ENCODE results near the gene LRRC26. TPM values are rescaled to one million over a fixed set of nuclear protein-coding genes. Genes with fewer than 3 reads are reported as not detected.

LRRC26 gene
- total and polyA plus RNA-seq, 2 of the 13 experiments (the other 11 are each of a cell fraction or from before 2014, with no cell fraction given) = not detected

GRCh38 chr9:137168904-137169856 is 671 bp downstream of the LRRC26 start (continued):
- no peak for TF ChIP-seq PRDM4 (CRISPR knock-in tag; IDR thresholded peaks at IDR 0.05; ENCODE audit: borderline replicate concordance)

GRCh38 chr9:137168573-137168903 is 1.3 kb downstream of the LRRC26 start:
- FAIRE-seq (no peak), DNase-seq (ENCODE audit: low spot score) (no peak), ATAC-seq (peak; percentile 4; the same call in 2 of the 3 replicates)
- Histone ChIP-seq H3K27me3 (ENCODE audit: control insufficient read depth in 1 of 2, insufficient read depth in 2 of 2, low read length in 2 of 2) (peaks cover 11 to 79% of the 10 kb centered on the region in 2 experiments; a peak in 3 of 5 replicates), H3K4me2 (ENCODE audit: low read depth, low read length) (peak overlapping the region; percentile 76), H3K79me2 (ENCODE audit: insufficient read depth, low read length) (no peaks in the 10 kb centered on the region), H3K4me1 (ENCODE audit: insufficient read depth, low read length) (peaks cover 9% of the 10 kb centered on the region), H3K27ac (ENCODE audit: extremely low read length, insufficient read depth, low read length) (no peak overlapping the region), H3K4me3 (replicated peaks in 1 of 3; ENCODE audit: insufficient read depth in 1 of 3, low read depth in 2 of 3, low read length in 3 of 3) (peak overlapping the region in 2 of 3 experiments; percentile 31 to 65; a peak in 2 of 6 replicates), H3K9ac (ENCODE audit: insufficient read depth, low read depth, low read length) (no peak overlapping the region), H3K36me3 (replicated peaks in 1 of 2; ENCODE audit: control insufficient read depth in 1 of 2, insufficient read depth in 2 of 2, low read length in 2 of 2) (no peaks in the 10 kb centered on the region), H4K20me1 (ENCODE audit: insufficient read depth, low read length) (no peaks in the 10 kb centered on the region), H3K9me3 (ENCODE audit: low read length) (no peaks in the 10 kb centered on the region), H2AFZ (ENCODE audit: low read length) (no peak overlapping the region)
- BruUV-seq (replicated peaks) = no TSS peak
- POLR2A ChIA-PET = interaction anchor here (1.0 to 1.6 kb wide), 3 partner anchors 32 to 108 kb away, joined by 3 to 4 read pairs (median 3); partner anchors contain the start of gene RNF224
- CTCF ChIA-PET (ENCODE audit: low intra/inter-chr PET ratio, low total read pairs) = no interaction called here
- in situ Hi-C loops (cut with HindIII; ENCODE audit: extremely low pct_ligation_motif_present, low pct_unique_long_range_greater_than_20kb) (no loop called here), intact Hi-C loops (cut with micrococcal nuclease; ENCODE audit: unreplicated experiment) (no loop called here)
- 0% methylated on average over 7 of the region's 36 CpGs for WGBS (ENCODE audit: low lambda C conversion rate)
- TF ChIP-seq KIAA2018 (CRISPR knock-in tag; IDR thresholded peaks at IDR 0.05; ENCODE audit: borderline replicate concordance) = no peak
- no peak for TF ChIP-seq HNF1B (CRISPR knock-in tag; IDR thresholded peaks at IDR 0.05)
- TF ChIP-seq ZNF564 (CRISPR knock-in tag; IDR thresholded peaks at IDR 0.05) = peak; percentile 58; the same call in 1 of the 2 replicates
- no peak for TF ChIP-seq ZBTB2 (CRISPR knock-in tag; IDR thresholded peaks at IDR 0.05; ENCODE audit: low read depth)

All from HepG2 (cell line).